ENCODE results near the gene RNF212B.
A peak's percentile ranks its signal among the peaks of the same experiment; 100 is the strongest.
"Not testable (repeated sequence)": the region's sequence is repeated elsewhere in the genome, so short reads cannot be mapped to it uniquely, and the experiment has no call there.

RNF212B gene

DNA sequence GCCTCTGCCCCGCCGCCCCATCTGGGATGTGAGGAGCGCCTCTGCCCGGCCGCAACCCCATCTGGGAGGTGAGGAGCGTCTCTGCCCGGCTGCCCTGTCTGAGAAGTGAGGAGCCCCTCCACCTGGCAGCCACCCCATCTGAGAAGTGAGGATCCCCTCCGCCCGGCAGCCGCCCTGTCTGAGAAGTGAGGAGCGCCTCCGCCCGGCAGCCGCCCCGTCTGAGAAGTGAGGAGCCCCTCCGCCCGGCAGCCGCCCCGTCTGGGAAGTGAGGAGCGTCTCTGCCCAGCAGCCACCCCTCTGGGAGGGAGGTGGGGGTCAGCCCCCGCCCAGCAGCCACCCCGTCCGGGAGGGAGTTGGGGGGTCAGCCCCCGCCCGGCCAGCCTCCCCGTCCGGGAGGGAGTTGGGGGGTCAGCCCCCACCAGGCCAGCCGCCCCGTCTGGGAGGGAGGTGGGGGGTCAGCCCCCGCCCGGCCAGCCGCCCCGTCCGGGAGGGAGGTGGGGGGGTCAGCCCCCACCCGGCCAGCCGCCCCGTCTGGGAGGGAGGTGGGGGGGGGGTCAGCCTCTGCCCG lies 5.4 kb upstream of the RNF212B start:
- not testable (repeated sequence) for H3K23ac ChIP-seq (ENCODE audit: low read length); H2BK12ac ChIP-seq (ENCODE audit: low read length); H3K79me2 ChIP-seq (ENCODE audit: control insufficient read depth, insufficient read depth, low read length, poor library complexity); H3K4ac ChIP-seq (ENCODE audit: low read depth, low read length); H3K4me2 ChIP-seq (ENCODE audit: low read length); H3K9me3 ChIP-seq (ENCODE audit: insufficient read depth, low read depth, low read length); H2AFZ ChIP-seq (ENCODE audit: insufficient read depth, low read length, poor library complexity); H2BK5ac ChIP-seq (ENCODE audit: low read depth, low read length, poor library complexity); H3K27me3 ChIP-seq (ENCODE audit: insufficient read depth, low read length); H4K12ac ChIP-seq (ENCODE audit: low read depth, low read length); H3K36me3 ChIP-seq (ENCODE audit: control insufficient read depth in 1 of 2, insufficient read depth in 2 of 2, low read length in 2 of 2); H4K91ac ChIP-seq (ENCODE audit: low read depth, low read length); H3K4me1 ChIP-seq (ENCODE audit: control insufficient read depth in 1 of 2, insufficient read depth in 2 of 2, low read length in 2 of 2); H3K4me3 ChIP-seq (ENCODE audit: low read depth, low read length); H3K14ac ChIP-seq (ENCODE audit: low read length); H3K18ac ChIP-seq (ENCODE audit: low read length); H3K79me1 ChIP-seq (ENCODE audit: low read length); H2BK120ac ChIP-seq (ENCODE audit: insufficient read depth, low read length, poor library complexity); DNase-seq; H4K8ac ChIP-seq (ENCODE audit: low read depth, low read length); H3K9ac ChIP-seq (ENCODE audit: low read length); H3K27ac ChIP-seq (ENCODE audit: low read depth, low read length); H2AK5ac ChIP-seq (ENCODE audit: low read length)
- WGBS (ENCODE audit: extremely low coverage, insufficient coverage, insufficient read length): no CpG with 5 or more reads among the region's 38 CpGs

DNA sequence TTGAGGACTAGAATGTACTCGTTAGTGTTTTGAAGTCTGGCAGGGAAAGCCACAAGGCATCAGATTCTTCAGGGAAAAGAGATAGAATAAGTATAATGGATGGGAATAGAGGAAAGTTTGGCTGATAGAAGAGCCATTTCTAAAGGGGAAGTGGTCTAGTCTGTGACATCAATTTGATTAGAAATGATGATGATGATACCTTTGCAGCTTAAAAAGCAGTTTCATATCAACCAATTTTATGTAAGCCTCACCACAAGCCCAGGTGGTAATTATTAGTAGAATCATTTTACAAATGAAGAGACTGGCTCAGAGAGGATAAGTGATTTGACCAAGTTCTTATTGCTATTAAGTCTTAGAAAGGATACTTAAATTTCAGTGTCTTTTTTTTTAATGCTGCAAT lies 2.9 kb downstream of the RNF212B start:
- no peak overlapping the region for H2AK5ac ChIP-seq (ENCODE audit: low read length)
- no peak overlapping the region for H3K23ac ChIP-seq (ENCODE audit: low read length)
- H4K8ac ChIP-seq (ENCODE audit: low read depth, low read length): no peak overlapping the region
- no peaks in the 10 kb centered on the region for H3K79me2 ChIP-seq (ENCODE audit: control insufficient read depth, insufficient read depth, low read length, poor library complexity)
- no peak overlapping the region for H2BK5ac ChIP-seq (ENCODE audit: low read depth, low read length, poor library complexity)
- no peak for DNase-seq
- no peak overlapping the region for H3K4me2 ChIP-seq (ENCODE audit: low read length)
- H3K14ac ChIP-seq (ENCODE audit: low read length): no peak overlapping the region
- no peak overlapping the region for H3K9ac ChIP-seq (ENCODE audit: low read length)
- no peak overlapping the region for H2BK120ac ChIP-seq (ENCODE audit: insufficient read depth, low read length, poor library complexity)
- H2BK12ac ChIP-seq (ENCODE audit: low read length): no peak overlapping the region
- H4K12ac ChIP-seq (ENCODE audit: low read depth, low read length): no peak overlapping the region
- H3K4ac ChIP-seq (ENCODE audit: low read depth, low read length): no peak overlapping the region
- no peak overlapping the region for H3K18ac ChIP-seq (ENCODE audit: low read length)
- H3K9me3 ChIP-seq (ENCODE audit: insufficient read depth, low read depth, low read length): no peaks in the 10 kb centered on the region
- H3K36me3 ChIP-seq (ENCODE audit: control insufficient read depth in 1 of 2, insufficient read depth in 2 of 2, low read length in 2 of 2): no peaks in the 10 kb centered on the region
- no peaks in the 10 kb centered on the region for H3K4me1 ChIP-seq (ENCODE audit: control insufficient read depth in 1 of 2, insufficient read depth in 2 of 2, low read length in 2 of 2)
- no peaks in the 10 kb centered on the region for H3K27me3 ChIP-seq (ENCODE audit: insufficient read depth, low read length)
- H3K27ac ChIP-seq (ENCODE audit: low read depth, low read length): no peak overlapping the region
- H3K4me3 ChIP-seq (ENCODE audit: low read depth, low read length): no peak overlapping the region
- H3K79me1 ChIP-seq (ENCODE audit: low read length): peaks cover 3% of the 10 kb centered on the region
- WGBS (ENCODE audit: extremely low coverage, insufficient coverage, insufficient read length): no CpG with 5 or more reads among the region's 1 CpG
- H4K91ac ChIP-seq (ENCODE audit: low read depth, low read length): no peak overlapping the region
- no peak overlapping the region for H2AFZ ChIP-seq (ENCODE audit: insufficient read depth, low read length, poor library complexity)

DNA sequence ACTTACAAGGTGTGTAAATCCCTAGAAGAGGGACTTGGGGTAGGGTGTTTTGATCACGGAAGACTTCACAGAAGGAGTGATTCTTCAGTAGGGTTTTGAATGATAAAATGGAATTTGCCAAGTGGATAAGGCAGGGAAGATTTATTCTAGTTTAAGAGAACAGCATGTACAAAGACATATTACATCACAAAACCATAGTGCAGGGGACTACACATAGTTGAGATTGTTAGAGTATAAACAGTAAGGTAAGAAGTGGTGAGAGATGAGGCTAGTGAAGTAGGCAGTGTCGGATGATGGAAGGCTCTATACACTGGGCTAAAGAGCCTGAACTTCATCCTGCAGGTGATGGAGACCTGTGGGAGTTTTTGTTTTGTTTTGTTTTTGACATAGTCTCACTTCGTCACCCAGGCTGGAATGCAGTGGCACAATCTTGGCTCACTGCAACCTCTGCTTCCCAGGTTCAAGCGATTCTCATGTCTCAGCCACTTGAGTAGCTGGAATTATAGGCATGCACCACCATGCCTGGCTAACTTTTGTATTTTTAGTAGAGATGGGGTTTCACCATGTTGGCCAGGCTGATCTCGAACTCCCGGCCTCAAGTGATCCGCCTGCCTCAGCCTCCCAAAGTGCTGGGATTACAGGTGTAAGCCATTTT lies 3.5 kb downstream of the RNF212B start:
- H3K9ac ChIP-seq (ENCODE audit: low read length); H4K91ac ChIP-seq (ENCODE audit: low read depth, low read length); H3K79me2 ChIP-seq (ENCODE audit: control insufficient read depth, insufficient read depth, low read length, poor library complexity); H4K8ac ChIP-seq (ENCODE audit: low read depth, low read length); H3K4ac ChIP-seq (ENCODE audit: low read depth, low read length); H2BK12ac ChIP-seq (ENCODE audit: low read length); H3K36me3 ChIP-seq (ENCODE audit: control insufficient read depth in 1 of 2, insufficient read depth in 2 of 2, low read length in 2 of 2); H3K79me1 ChIP-seq (ENCODE audit: low read length); H3K27me3 ChIP-seq (ENCODE audit: insufficient read depth, low read length); H3K4me2 ChIP-seq (ENCODE audit: low read length); H2BK120ac ChIP-seq (ENCODE audit: insufficient read depth, low read length, poor library complexity); H2BK5ac ChIP-seq (ENCODE audit: low read depth, low read length, poor library complexity); H3K4me3 ChIP-seq (ENCODE audit: low read depth, low read length); H2AFZ ChIP-seq (ENCODE audit: insufficient read depth, low read length, poor library complexity); H3K18ac ChIP-seq (ENCODE audit: low read length); H3K14ac ChIP-seq (ENCODE audit: low read length); H3K4me1 ChIP-seq (ENCODE audit: control insufficient read depth in 1 of 2, insufficient read depth in 2 of 2, low read length in 2 of 2); H3K27ac ChIP-seq (ENCODE audit: low read depth, low read length); H3K23ac ChIP-seq (ENCODE audit: low read length); H3K9me3 ChIP-seq (ENCODE audit: insufficient read depth, low read depth, low read length); H2AK5ac ChIP-seq (ENCODE audit: low read length); H4K12ac ChIP-seq (ENCODE audit: low read depth, low read length): not testable (repeated sequence)
- peak in 1 of 2 donors; percentile 41 for DNase-seq
- no CpG with 5 or more reads among the region's 7 CpGs for WGBS (ENCODE audit: extremely low coverage, insufficient coverage, insufficient read length)

DNA sequence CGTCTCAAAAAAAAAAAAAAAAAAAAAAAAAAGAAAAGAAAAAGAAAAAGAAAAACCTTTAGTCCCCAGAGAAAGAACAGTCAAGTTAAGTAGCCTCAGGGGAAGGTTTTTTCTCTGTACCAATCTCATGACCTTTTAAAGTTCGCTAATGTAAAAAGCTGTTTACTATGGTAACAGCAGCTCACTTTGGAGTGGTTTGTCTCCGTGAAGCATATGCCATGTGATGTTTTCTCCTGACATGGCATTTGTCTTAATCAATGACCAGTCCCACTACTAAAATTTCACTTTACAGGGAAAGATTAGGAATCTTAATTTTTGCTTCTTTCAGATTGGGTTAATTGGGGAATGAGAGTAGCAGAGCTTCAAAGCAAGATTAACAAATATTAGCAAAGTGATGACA lies 4.3 kb downstream of the RNF212B start:
- Histone ChIP-seq H2AFZ (ENCODE audit: insufficient read depth, low read length, poor library complexity) (no peak overlapping the region), H3K79me1 (ENCODE audit: low read length) (peaks cover 3% of the 10 kb centered on the region), H2AK5ac (ENCODE audit: low read length) (no peak overlapping the region), H3K4me3 (ENCODE audit: low read depth, low read length) (no peak overlapping the region), H2BK12ac (ENCODE audit: low read length) (no peak overlapping the region), H2BK120ac (ENCODE audit: insufficient read depth, low read length, poor library complexity) (no peak overlapping the region), H3K9ac (ENCODE audit: low read length) (no peak overlapping the region), H3K27ac (ENCODE audit: low read depth, low read length) (no peak overlapping the region), H2BK5ac (ENCODE audit: low read depth, low read length, poor library complexity) (no peak overlapping the region), H3K36me3 (ENCODE audit: control insufficient read depth in 1 of 2, insufficient read depth in 2 of 2, low read length in 2 of 2) (no peaks in the 10 kb centered on the region), H3K4me2 (ENCODE audit: low read length) (no peak overlapping the region), H3K14ac (ENCODE audit: low read length) (no peak overlapping the region), H4K91ac (ENCODE audit: low read depth, low read length) (no peak overlapping the region), H3K23ac (ENCODE audit: low read length) (no peak overlapping the region), H3K9me3 (ENCODE audit: insufficient read depth, low read depth, low read length) (no peaks in the 10 kb centered on the region), H3K79me2 (ENCODE audit: control insufficient read depth, insufficient read depth, low read length, poor library complexity) (no peaks in the 10 kb centered on the region), H3K18ac (ENCODE audit: low read length) (no peak overlapping the region), H3K4ac (ENCODE audit: low read depth, low read length) (no peak overlapping the region), H4K8ac (ENCODE audit: low read depth, low read length) (no peak overlapping the region), H4K12ac (ENCODE audit: low read depth, low read length) (no peak overlapping the region), H3K4me1 (ENCODE audit: control insufficient read depth in 1 of 2, insufficient read depth in 2 of 2, low read length in 2 of 2) (no peaks in the 10 kb centered on the region), H3K27me3 (ENCODE audit: insufficient read depth, low read length) (no peaks in the 10 kb centered on the region)
- no peak for DNase-seq
- WGBS (ENCODE audit: extremely low coverage, insufficient coverage, insufficient read length): no CpG with 5 or more reads among the region's 3 CpGs

All from trophoblast cell (in vitro differentiated cells and primary cell).